Stomach (tissue), 9 donors: ENCODE data around the gene VKORC1L1. TPM values are rescaled to one million over a fixed set of nuclear protein-coding genes. Genes with fewer than 3 reads are reported as not detected.

Source experiments
- DNase-seq, 2 donors: peaks; one replicate each; pipeline versions ENCODE4 v3.0.0 to v3.0.0-alpha.2; 2013 to 2019
- H3K27ac ChIP-seq, 5 donors: fragments of 200-600 bp in 4 of 5; sonication (generic) in 4 of 5; one replicate each; pipeline ENCODE4 v1.5.1; 2013 to 2019; ENCODE audit warnings: mild to moderate bottlenecking in 1 of 5, moderate library complexity in 1 of 5
- H3K27me3 ChIP-seq, 3 donors: fragments of 200-600 bp; sonication (generic); one replicate each; pipeline ENCODE4 v1.5.1; 2017 to 2019; ENCODE audit warnings: mixed run types in 1 of 3
- H3K36me3 ChIP-seq, 4 donors: fragments of 200-600 bp; sonication (generic); 1 replicate in 3 of 4; 2 replicates in 1 of 4; pipeline ENCODE4 v1.5.1; 2016 to 2019
- H3K4me1 ChIP-seq, 4 donors: fragments of 200-600 bp; sonication (generic); one replicate each; pipeline ENCODE4 v1.5.1; 2016 to 2019
- H3K4me3 ChIP-seq, 4 donors: fragments of 200-600 bp; sonication (generic) in 3 of 4; one replicate each; pipeline ENCODE4 v1.5.1; 2016 to 2019; ENCODE audit warnings: mild to moderate bottlenecking in 1 of 4
- H3K9me3 ChIP-seq, 4 donors: fragments of 200-600 bp; sonication (generic); one replicate each; pipeline ENCODE4 v1.5.1; 2016 to 2019
- CTCF ChIP-seq, 7 experiments: fragments of 450-650 bp in 4 of 7; fragments of 200-600 bp in 3 of 7; sonication (generic) in 3 of 7; IDR thresholded peaks; one replicate each; pipeline ENCODE4 v1.5.1; 2016 to 2019; ENCODE audit warnings: antibody characterized with exemption in 7 of 7, control low read depth in 2 of 7, mild to moderate bottlenecking in 1 of 7
- EP300 ChIP-seq: sonication (generic); formaldehyde crosslinking; IDR thresholded peaks from one replicate; pipeline ENCODE4 v1.6.1; 2017; ENCODE audit warnings: antibody characterized with exemption
- POLR2A ChIP-seq, 4 donors: fragments of 450-650 bp; IDR thresholded peaks; one replicate each; pipeline ENCODE4 v1.6.1; 2016; ENCODE audit warnings: antibody characterized with exemption in 4 of 4, control low read depth in 2 of 4, mild to moderate bottlenecking in 1 of 4, moderate library complexity in 1 of 4
- POLR2AphosphoS5 ChIP-seq, 3 donors: sonication (generic); formaldehyde crosslinking; IDR thresholded peaks; one replicate each; pipeline ENCODE4 v1.6.1; 2016; ENCODE audit warnings: antibody characterized with exemption in 3 of 3
- WGBS, 5 donors: extraction: QIAGEN DNeasy Blood & Tissue Kit in 3 of 5; methylation state at CpG; one replicate each; pipeline versions ENCODE4 v1.1.5 to v1.1.7; 2013 to 2018; 5-methylcytosine and 5-hydroxymethylcytosine counted together
- intact Hi-C: fragments of 100-400 bp; cut with DNase I; formaldehyde crosslinking; loops from one replicate; pipeline ENCODE4 v1.15.1; 2023; ENCODE audit warnings: low total_unique reads
- polyA plus RNA-seq, 3 donors: library from polyadenylated mRNA; stranded (reverse); fragments of 200-250 nt; gene quantifications; one replicate each; pipeline ENCODE4 v1.2.3, GENCODE V29; 2013
- total RNA-seq, 5 donors: library from RNA; depleted of rRNA; stranded (reverse); fragments of >200 nt; gene quantifications; one replicate each; pipeline versions ENCODE4 v1.1.0 to v1.2.3, GENCODE V29; 2014 to 2016
- donor health status: healthy with polysubstance abuse.
- donor health status: Bipolar disorder and iron deficiency.
- donor health status: healthy.

Gene VKORC1L1
- total and polyA plus RNA-seq, 8 donors: 1.8 to 31.6 (median 6.5) TPM

- peaks cover 80 to 100% (median 100%) of the 10 kb centered on the region in 4 donors for H3K36me3 ChIP-seq
- WGBS, 5 donors: 81 to 99% (median 95%) methylated on average over 6 of the region's 6 CpGs
- H3K9me3 ChIP-seq: no peaks in the 10 kb centered on the region
- H3K4me1 ChIP-seq: no peaks in the 10 kb centered on the region
- H3K27me3 ChIP-seq: no peaks in the 10 kb centered on the region
- H3K4me3 ChIP-seq: no peak overlapping the region
- DNase-seq: no peak
- no peak overlapping the region for H3K27ac ChIP-seq
- TF ChIP-seq POLR2A (IDR thresholded peaks at IDR 0.05) (no peak), EP300 (no peak), POLR2AphosphoS5 (IDR thresholded peaks at IDR 0.05) (no peak), CTCF (IDR thresholded peaks at IDR 0.05) (no peak)
- intact Hi-C loops: no loop called here
These were observed 93.3 kb downstream of the VKORC1L1 start for GRCh38 chr7:65966146-65966545.

GRCh38 chr7:65967361-65968155 lies 94.7 kb downstream of the VKORC1L1 start:
- Histone ChIP-seq H3K4me3 (no peak overlapping the region), H3K27ac (no peak overlapping the region), H3K4me1 (no peaks in the 10 kb centered on the region), H3K36me3 (peaks cover 83 to 100% (median 100%) of the 10 kb centered on the region in 4 donors), H3K27me3 (no peaks in the 10 kb centered on the region), H3K9me3 (no peaks in the 10 kb centered on the region)
- intact Hi-C loops: no loop called here
- DNase-seq: no peak
- TF ChIP-seq POLR2A (IDR thresholded peaks at IDR 0.05): no peak
- no peak for TF ChIP-seq EP300
- no peak for TF ChIP-seq CTCF (IDR thresholded peaks at IDR 0.05)
- TF ChIP-seq POLR2AphosphoS5 (IDR thresholded peaks at IDR 0.05): no peak
- WGBS, 5 donors: 91 to 96% (median 95%) methylated on average over 14 to 17 of the region's 17 CpGs

- DNase-seq: no peak
- H3K27me3 ChIP-seq: no peaks in the 10 kb centered on the region
- H3K4me3 ChIP-seq: no peak overlapping the region
- WGBS, 5 donors: 92 to 97% (median 95%) methylated on average over 26 of the region's 26 CpGs
- H3K4me1 ChIP-seq: no peaks in the 10 kb centered on the region
- TF ChIP-seq POLR2A (IDR thresholded peaks at IDR 0.05) (no peak), CTCF (IDR thresholded peaks at IDR 0.05) (no peak), POLR2AphosphoS5 (IDR thresholded peaks at IDR 0.05) (no peak), EP300 (no peak)
- no peak overlapping the region for H3K27ac ChIP-seq
- intact Hi-C loops: no loop called here
- no peaks in the 10 kb centered on the region for H3K9me3 ChIP-seq
- peaks cover 84 to 100% (median 100%) of the 10 kb centered on the region in 4 donors for H3K36me3 ChIP-seq
These were observed 95.6 kb downstream of the VKORC1L1 start for GRCh38 chr7:65968256-65969185.

- Histone ChIP-seq H3K9me3 (no peaks in the 10 kb centered on the region), H3K36me3 (peaks cover 78 to 100% (median 100%) of the 10 kb centered on the region in 4 donors), H3K27me3 (no peaks in the 10 kb centered on the region), H3K27ac (no peak overlapping the region), H3K4me3 (no peak overlapping the region), H3K4me1 (no peaks in the 10 kb centered on the region)
- 94 to 97% (median 96%) methylated on average over 8 of the region's 8 CpGs for WGBS, 5 donors
- no peak for TF ChIP-seq POLR2A (IDR thresholded peaks at IDR 0.05)
- TF ChIP-seq POLR2AphosphoS5 (IDR thresholded peaks at IDR 0.05): no peak
- TF ChIP-seq EP300: no peak
- TF ChIP-seq CTCF (IDR thresholded peaks at IDR 0.05): no peak
- intact Hi-C loops: no loop called here
- peak in 1 of 2 donors; percentile 21 for DNase-seq
These were observed 98.1 kb downstream of the VKORC1L1 start for GRCh38 chr7:65971021-65971420.
